ENCODE measurements around the gene C1QL4.

DNA sequence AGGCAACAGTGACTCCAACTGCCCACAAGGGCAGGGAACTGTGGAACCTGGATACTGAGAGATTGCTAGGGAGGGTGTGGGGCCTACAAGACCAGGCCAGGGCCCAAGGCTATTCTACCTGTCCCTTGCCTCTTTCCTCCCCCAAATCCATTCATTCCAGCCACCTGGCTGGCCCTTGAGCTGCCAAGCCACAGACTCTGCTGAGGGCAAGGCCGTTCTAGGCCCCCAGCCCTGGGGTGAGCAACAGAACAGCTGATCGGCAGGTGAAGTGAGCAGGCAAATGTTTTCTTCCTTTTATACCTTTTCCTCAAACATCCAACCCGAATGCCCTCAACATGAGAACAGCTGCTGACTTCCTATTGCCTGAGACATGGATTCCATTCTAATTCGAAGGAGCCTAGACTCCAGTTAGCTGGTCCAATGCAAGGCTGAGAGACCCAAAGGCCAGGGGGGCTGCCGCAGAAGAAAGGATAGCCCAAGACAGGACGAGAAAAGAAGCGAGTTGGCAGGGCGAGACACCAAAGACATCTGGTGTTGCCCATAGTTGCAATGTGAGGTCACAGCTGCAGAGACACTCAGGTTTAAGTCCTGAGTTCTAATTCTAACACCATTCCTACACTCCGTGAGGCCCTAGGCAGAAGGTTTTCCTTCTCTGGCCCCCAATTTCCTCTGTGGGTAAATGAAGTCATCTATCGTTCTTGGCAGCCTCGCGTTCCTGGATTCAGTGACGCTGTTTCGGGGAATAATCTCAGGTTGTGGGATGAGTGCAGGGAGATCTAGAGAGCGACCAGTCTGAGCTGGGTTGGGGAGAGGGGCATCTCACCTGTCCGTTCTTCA lies 1.7 kb downstream of the C1QL4 start:
- TF ChIP-seq POLR2A (IDR thresholded peaks at IDR 0.05; ENCODE audit: low read length), result no peak
- no peak for TF ChIP-seq GATA1 (IDR thresholded peaks at IDR 0.05; ENCODE audit: low read depth, low read length)

Measured in erythroblast (primary cell).